Liver (tissue), 3 donors: ENCODE data around the gene ATP2A1.
"Not testable (repeated sequence)": the region's sequence is repeated elsewhere in the genome, so short reads cannot be mapped to it uniquely, and the experiment has no call there.

Experiments used
- FOXA1 ChIP-seq: IDR thresholded peaks from 2 replicates; pipeline ENCODE4 v1.6.1; 2016; ENCODE audit warnings: antibody characterized with exemption
- JUND ChIP-seq, 2 donors: IDR thresholded peaks; 2 replicates each; pipeline ENCODE4 v1.6.1; 2016; ENCODE audit warnings: antibody characterized with exemption in 2 of 2
- NR2F2 ChIP-seq: IDR thresholded peaks from 2 replicates; pipeline ENCODE4 v1.6.1; 2016; ENCODE audit warnings: antibody characterized with exemption
- RAD21 ChIP-seq, 2 donors: IDR thresholded peaks; 2 replicates each; pipeline ENCODE4 v1.6.1; 2016; ENCODE audit warnings: antibody characterized with exemption in 2 of 2, mild to moderate bottlenecking in 2 of 2
- RXRA ChIP-seq, 2 donors: IDR thresholded peaks; 2 replicates each; pipeline ENCODE4 v1.6.1; 2017 to 2018; ENCODE audit warnings: antibody characterized with exemption in 2 of 2, mild to moderate bottlenecking in 1 of 2
- TAF1 ChIP-seq: conservative IDR thresholded peaks from 2 replicates; pipeline ENCODE4 v1.6.1; 2016; ENCODE audit warnings: antibody characterized with exemption, mild to moderate bottlenecking
- YY1 ChIP-seq: IDR thresholded peaks from 2 replicates; pipeline ENCODE4 v1.6.1; 2016; ENCODE audit warnings: antibody characterized with exemption, mild to moderate bottlenecking
- TF ChIP-seq, protein P1 (sequence below): fragments of 150-350 bp; IDR thresholded peaks from 2 replicates; pipeline ENCODE4 v1.5.1; 2017; ENCODE audit warnings: improper control_type of control experiment, low read depth, low read length; ENCODE audit not compliant: missing input control
- TF ChIP-seq, protein P2 (sequence below): IDR thresholded peaks from 2 replicates; pipeline ENCODE4 v1.6.1; 2016; ENCODE audit warnings: antibody characterized with exemption
- TF ChIP-seq, protein P3 (sequence below): IDR thresholded peaks from 2 replicates; pipeline ENCODE4 v1.6.1; 2016; ENCODE audit warnings: antibody characterized with exemption
- TF ChIP-seq, protein P4 (sequence below): IDR thresholded peaks from 2 replicates; pipeline ENCODE4 v1.6.1; 2016; ENCODE audit warnings: antibody characterized with exemption, mild to moderate bottlenecking
- donor health status: healthy.
- donor health status: healthy.

DNA sequence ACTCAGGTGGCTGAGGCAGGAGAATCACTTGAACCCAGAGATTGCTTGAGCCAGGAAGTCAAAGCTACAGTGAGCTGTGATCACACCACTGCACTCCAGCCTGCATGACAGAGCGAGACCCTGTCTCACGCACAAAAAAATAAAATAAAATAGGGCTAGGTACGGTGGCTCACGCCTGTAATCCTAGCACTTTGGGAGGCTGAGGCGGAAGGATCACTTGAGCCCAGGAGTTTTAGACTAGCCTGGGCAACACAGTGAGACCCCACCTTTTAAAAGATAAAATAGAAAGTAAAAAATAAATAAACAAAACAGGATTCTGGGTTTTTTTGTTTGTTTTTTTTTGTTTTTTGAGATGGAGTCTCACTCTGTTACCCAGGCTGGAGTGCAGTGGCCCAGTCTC, 12.1 kb downstream of the ATP2A1 start:
- TF ChIP-seq, protein P1, sequence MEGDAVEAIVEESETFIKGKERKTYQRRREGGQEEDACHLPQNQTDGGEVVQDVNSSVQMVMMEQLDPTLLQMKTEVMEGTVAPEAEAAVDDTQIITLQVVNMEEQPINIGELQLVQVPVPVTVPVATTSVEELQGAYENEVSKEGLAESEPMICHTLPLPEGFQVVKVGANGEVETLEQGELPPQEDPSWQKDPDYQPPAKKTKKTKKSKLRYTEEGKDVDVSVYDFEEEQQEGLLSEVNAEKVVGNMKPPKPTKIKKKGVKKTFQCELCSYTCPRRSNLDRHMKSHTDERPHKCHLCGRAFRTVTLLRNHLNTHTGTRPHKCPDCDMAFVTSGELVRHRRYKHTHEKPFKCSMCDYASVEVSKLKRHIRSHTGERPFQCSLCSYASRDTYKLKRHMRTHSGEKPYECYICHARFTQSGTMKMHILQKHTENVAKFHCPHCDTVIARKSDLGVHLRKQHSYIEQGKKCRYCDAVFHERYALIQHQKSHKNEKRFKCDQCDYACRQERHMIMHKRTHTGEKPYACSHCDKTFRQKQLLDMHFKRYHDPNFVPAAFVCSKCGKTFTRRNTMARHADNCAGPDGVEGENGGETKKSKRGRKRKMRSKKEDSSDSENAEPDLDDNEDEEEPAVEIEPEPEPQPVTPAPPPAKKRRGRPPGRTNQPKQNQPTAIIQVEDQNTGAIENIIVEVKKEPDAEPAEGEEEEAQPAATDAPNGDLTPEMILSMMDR: not testable (repeated sequence)
- TF ChIP-seq NR2F2; FOXA1; RXRA (IDR thresholded peaks at IDR 0.05); JUND (IDR thresholded peaks at IDR 0.05); RAD21 (IDR thresholded peaks at IDR 0.05); TAF1; YY1: not testable (repeated sequence)
- TF ChIP-seq, protein P2, sequence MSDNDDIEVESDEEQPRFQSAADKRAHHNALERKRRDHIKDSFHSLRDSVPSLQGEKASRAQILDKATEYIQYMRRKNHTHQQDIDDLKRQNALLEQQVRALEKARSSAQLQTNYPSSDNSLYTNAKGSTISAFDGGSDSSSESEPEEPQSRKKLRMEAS: not testable (repeated sequence)
- TF ChIP-seq, protein P3, sequence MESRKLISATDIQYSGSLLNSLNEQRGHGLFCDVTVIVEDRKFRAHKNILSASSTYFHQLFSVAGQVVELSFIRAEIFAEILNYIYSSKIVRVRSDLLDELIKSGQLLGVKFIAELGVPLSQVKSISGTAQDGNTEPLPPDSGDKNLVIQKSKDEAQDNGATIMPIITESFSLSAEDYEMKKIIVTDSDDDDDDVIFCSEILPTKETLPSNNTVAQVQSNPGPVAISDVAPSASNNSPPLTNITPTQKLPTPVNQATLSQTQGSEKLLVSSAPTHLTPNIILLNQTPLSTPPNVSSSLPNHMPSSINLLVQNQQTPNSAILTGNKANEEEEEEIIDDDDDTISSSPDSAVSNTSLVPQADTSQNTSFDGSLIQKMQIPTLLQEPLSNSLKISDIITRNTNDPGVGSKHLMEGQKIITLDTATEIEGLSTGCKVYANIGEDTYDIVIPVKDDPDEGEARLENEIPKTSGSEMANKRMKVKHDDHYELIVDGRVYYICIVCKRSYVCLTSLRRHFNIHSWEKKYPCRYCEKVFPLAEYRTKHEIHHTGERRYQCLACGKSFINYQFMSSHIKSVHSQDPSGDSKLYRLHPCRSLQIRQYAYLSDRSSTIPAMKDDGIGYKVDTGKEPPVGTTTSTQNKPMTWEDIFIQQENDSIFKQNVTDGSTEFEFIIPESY: not testable (repeated sequence)
- TF ChIP-seq, protein P4, sequence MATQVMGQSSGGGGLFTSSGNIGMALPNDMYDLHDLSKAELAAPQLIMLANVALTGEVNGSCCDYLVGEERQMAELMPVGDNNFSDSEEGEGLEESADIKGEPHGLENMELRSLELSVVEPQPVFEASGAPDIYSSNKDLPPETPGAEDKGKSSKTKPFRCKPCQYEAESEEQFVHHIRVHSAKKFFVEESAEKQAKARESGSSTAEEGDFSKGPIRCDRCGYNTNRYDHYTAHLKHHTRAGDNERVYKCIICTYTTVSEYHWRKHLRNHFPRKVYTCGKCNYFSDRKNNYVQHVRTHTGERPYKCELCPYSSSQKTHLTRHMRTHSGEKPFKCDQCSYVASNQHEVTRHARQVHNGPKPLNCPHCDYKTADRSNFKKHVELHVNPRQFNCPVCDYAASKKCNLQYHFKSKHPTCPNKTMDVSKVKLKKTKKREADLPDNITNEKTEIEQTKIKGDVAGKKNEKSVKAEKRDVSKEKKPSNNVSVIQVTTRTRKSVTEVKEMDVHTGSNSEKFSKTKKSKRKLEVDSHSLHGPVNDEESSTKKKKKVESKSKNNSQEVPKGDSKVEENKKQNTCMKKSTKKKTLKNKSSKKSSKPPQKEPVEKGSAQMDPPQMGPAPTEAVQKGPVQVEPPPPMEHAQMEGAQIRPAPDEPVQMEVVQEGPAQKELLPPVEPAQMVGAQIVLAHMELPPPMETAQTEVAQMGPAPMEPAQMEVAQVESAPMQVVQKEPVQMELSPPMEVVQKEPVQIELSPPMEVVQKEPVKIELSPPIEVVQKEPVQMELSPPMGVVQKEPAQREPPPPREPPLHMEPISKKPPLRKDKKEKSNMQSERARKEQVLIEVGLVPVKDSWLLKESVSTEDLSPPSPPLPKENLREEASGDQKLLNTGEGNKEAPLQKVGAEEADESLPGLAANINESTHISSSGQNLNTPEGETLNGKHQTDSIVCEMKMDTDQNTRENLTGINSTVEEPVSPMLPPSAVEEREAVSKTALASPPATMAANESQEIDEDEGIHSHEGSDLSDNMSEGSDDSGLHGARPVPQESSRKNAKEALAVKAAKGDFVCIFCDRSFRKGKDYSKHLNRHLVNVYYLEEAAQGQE: not testable (repeated sequence)
